Activated naive CD8-positive, alpha-beta T cell treated with anti-CD3 and anti-CD28 coated beads, Interleukin-2, amount 50 U/mL, for 24 hours (primary cell): ENCODE data around the gene SLC25A31.

Experiments used
- ATAC-seq: fragments of 150-1000 bp; cut with Tn5 transposase; one replicate; pipeline ENCODE4 v1.10.0; 2021
- DNase-seq: peaks from one replicate; pipeline ENCODE4 v3.0.0; 2021
- H3K27ac Mint-ChIP-seq: one replicate; pipeline ENCODE4 v1.8.0; 2021; ENCODE audit warnings: mild to moderate bottlenecking, mixed read lengths
- H3K27me3 Mint-ChIP-seq: one replicate; pipeline ENCODE4 v1.8.0; 2021; ENCODE audit warnings: mixed read lengths
- H3K36me3 Mint-ChIP-seq: one replicate; pipeline ENCODE4 v1.8.0; 2021; ENCODE audit warnings: low read depth, mixed read lengths
- H3K4me1 Mint-ChIP-seq: one replicate; pipeline ENCODE4 v1.8.0; 2021; ENCODE audit warnings: mixed read lengths
- H3K4me3 Mint-ChIP-seq: one replicate; pipeline ENCODE4 v1.8.0; 2021; ENCODE audit warnings: mild to moderate bottlenecking, moderate library complexity, mixed read lengths
- H3K9me3 Mint-ChIP-seq: one replicate; pipeline ENCODE4 v1.8.0; 2021; ENCODE audit warnings: mixed read lengths

Gene SLC25A31

DNA sequence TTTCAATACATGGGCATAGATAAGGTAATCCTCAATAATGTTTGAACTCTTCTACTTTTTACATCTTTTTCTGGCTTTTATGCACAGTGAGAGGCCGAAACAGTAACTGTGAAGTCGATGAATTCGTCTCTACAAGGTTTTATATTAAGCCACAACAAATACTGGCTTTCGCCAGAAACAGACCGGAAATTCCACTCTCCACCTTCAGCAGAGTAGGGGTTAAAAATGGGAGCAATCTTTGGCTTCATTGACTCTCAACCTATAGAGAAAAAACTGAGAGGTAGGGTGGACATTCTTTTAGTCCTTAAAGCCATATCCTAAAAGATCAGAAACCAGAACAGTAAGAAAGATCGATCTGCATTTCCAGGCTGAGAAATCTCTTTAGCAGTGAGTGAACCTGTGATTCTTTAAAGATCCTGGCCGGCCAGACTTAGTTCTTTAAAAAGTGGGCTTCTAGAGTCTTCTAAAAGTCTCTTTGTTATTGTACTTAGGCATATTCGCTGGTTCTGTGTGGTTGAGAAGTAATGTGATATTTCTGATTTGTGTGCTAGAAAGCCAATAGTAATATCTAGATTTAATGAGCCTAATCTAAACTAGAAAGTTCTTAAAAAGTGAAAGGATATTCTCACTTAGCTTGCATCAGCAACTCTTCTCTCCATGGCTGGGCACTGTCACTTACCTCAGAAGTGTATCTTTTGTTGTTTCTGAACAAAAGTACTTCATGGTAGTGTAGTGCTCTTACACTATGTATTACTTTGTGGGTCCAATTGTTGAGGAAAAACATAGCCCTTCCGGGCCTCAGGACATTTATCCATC is 54.0 kb downstream of the SLC25A31 start:
- H3K36me3 Mint-ChIP-seq: peaks cover 5% of the 10 kb centered on the region
- peaks cover 20% of the 10 kb centered on the region for H3K4me1 Mint-ChIP-seq
- no peak overlapping the region for H3K4me3 Mint-ChIP-seq
- H3K9me3 Mint-ChIP-seq: peaks cover 15% of the 10 kb centered on the region
- no peak overlapping the region for H3K27ac Mint-ChIP-seq
- DNase-seq (no peak), ATAC-seq (no peak)
- H3K27me3 Mint-ChIP-seq: peaks cover 64% of the 10 kb centered on the region

DNA sequence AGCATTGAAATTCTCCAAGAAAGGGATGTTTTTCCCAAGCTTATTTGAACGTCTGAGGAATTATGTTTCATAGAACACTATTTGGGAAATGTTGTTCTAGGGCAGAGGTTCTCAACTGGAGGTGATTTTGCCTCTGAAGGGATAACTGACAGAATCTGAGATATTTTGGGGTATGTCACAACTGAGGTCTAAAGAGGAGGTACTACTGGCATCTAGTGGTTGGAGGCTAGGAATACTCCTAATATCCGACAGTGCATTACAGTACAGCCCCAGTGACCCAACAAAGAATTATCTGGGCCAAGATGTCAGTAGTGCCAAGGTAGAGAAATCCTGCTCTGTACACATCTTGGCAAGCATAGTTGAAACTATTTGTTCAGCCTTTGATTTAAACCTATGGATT is 58.3 kb downstream of the SLC25A31 start:
- Mint-ChIP-seq H3K27ac (no peak overlapping the region), H3K9me3 (peaks cover 4% of the 10 kb centered on the region), H3K4me3 (no peak overlapping the region), H3K27me3 (peaks cover 44% of the 10 kb centered on the region), H3K4me1 (peaks cover under 1% of the 10 kb centered on the region), H3K36me3 (no peaks in the 10 kb centered on the region)
- ATAC-seq: peak; percentile 68
- no peak for DNase-seq

DNA sequence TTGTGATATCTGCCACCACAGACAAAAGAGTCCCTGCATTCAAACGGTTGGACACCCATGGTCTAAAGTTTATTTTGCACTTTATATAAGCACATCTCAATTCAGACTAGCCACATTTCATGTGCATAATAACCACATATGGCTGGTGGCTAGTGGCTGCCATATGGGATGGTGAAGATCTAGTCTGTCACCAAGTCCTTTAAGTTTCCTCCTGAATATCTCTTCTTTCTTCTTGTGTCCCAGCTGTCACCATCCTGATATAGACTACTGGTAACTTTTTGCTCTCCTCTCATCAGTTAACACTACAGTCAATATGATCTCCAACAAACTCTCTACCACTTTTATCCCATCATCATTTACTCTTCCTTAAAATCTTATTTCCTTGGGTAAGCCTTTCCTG is 61.2 kb downstream of the SLC25A31 start:
- Mint-ChIP-seq H3K9me3 (no peaks in the 10 kb centered on the region), H3K4me1 (no peaks in the 10 kb centered on the region), H3K27me3 (peaks cover 41% of the 10 kb centered on the region), H3K36me3 (no peaks in the 10 kb centered on the region), H3K27ac (no peak overlapping the region), H3K4me3 (no peak overlapping the region)
- DNase-seq: no peak
- ATAC-seq: no peak

DNA sequence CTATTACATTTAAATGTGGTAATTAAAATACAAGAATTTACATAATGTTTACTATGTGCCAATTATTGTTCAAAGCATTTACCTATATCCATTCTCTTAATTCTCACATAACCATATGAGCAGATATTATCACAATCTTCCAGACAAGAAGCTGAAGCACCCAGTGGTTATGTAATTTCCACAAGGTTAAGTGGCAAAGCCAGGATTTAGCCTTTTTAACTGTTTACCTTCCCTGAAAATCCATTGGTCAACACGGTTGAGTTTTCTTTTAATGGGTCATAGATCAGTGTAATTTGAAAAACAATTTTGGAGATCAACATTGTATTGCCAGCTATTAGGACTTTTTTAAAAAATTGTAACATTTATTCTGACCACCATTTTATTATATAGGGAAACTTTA is 63.3 kb downstream of the SLC25A31 start:
- Mint-ChIP-seq H3K27ac (no peak overlapping the region), H3K27me3 (peaks cover 36% of the 10 kb centered on the region), H3K36me3 (no peaks in the 10 kb centered on the region), H3K9me3 (no peaks in the 10 kb centered on the region), H3K4me1 (no peaks in the 10 kb centered on the region), H3K4me3 (no peak overlapping the region)
- no peak for DNase-seq
- ATAC-seq: no peak

DNA sequence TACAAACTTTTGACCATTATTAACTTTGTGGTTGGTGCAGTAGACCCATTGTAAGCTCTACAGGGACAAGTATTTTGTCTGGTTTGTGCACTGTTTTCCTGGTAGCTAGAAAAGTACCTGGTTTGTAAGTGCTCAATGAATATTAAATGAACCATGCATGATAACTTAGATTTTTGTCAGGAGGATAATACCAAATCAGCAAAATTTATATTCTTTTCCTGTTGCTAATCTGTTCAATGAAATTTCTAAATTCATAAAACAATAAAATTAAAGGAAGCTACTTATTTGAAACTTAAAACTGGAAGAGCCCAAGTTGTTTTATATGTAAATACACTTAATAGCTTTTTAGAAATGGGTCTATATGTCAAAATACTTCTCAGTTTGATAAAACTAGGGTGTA is 69.5 kb downstream of the SLC25A31 start:
- H3K4me1 Mint-ChIP-seq: no peaks in the 10 kb centered on the region
- H3K4me3 Mint-ChIP-seq: no peak overlapping the region
- DNase-seq (no peak), ATAC-seq (no peak)
- no peak overlapping the region for H3K27ac Mint-ChIP-seq
- H3K9me3 Mint-ChIP-seq: no peaks in the 10 kb centered on the region
- H3K27me3 Mint-ChIP-seq: peaks cover 19% of the 10 kb centered on the region
- H3K36me3 Mint-ChIP-seq: no peaks in the 10 kb centered on the region

DNA sequence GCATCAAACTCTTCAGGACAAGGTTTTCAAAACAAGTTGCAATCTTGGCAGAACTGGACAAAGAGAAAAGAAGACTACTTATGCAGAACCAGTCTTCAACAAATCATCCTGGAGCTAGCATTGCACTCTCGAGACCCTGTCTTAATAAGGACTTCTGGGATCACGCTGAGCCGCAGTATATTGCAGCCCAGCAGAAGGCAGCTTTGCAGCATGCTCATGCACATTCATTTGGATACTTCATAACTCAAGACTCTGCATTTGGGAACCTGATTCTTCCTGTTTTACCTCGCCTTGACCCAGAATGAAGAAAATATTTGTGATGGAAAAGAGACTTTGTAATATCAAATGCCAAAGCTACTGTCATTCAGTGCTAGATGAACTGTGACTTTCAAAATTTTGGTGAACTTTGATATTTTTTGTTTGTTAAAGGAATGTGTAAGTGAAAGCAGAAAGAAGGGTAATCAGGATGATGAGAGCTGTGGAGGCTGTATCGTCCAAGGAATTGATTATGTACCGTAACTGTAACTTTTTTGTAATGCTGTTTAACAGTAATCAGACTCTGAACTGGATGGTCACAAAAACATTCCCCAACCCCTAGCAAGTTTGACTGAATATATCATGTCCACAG is 79.1 kb downstream of the SLC25A31 start:
- H3K36me3 Mint-ChIP-seq: no peaks in the 10 kb centered on the region
- H3K27me3 Mint-ChIP-seq: peaks cover 3% of the 10 kb centered on the region
- no peak overlapping the region for H3K27ac Mint-ChIP-seq
- H3K4me3 Mint-ChIP-seq: no peak overlapping the region
- H3K9me3 Mint-ChIP-seq: no peaks in the 10 kb centered on the region
- no peak for ATAC-seq
- H3K4me1 Mint-ChIP-seq: no peaks in the 10 kb centered on the region
- DNase-seq: no peak

DNA sequence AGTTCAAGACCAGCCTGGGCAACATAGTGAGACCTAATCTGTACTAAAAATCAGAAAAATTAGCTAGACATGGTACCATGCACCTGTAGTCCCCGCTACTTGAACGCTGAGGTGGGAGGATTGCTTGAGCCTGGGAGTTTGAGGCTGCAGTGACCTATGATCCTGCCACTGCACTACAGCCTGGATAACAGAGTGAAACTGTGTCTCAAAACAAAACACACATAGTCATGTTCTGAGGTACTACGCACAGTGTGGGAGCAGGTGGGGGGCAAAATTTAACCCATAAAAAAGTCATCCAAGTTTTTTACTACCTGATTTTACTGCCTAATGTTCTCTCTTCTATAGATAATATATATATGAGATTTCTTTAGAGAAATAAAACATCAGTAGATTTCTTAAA is 80.4 kb downstream of the SLC25A31 start:
- H3K4me1 Mint-ChIP-seq: no peaks in the 10 kb centered on the region
- H3K4me3 Mint-ChIP-seq: no peak overlapping the region
- H3K9me3 Mint-ChIP-seq: no peaks in the 10 kb centered on the region
- H3K36me3 Mint-ChIP-seq: no peaks in the 10 kb centered on the region
- no peak overlapping the region for H3K27ac Mint-ChIP-seq
- no peak for DNase-seq
- peaks cover 3% of the 10 kb centered on the region for H3K27me3 Mint-ChIP-seq
- ATAC-seq: no peak

DNA sequence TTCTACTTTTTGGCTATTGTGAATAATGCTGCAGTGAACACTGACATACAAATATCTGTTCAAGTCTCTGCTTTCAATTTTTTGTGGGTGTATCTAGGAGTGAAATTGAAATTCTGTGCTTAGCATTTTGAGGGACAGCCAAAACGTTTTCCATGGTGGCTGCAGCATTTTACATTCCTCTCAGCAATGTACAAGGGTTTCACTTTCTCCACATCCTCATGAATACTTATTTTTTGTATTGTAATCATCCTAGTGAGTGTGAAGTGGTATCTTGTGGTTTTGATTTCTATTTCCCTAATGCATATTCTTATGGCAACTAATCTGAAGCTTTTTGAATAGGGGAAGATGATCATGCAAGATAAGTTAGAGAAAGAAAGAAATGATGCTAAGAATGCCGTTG is 92.2 kb downstream of the SLC25A31 start:
- DNase-seq: no peak
- no peaks in the 10 kb centered on the region for H3K9me3 Mint-ChIP-seq
- no peaks in the 10 kb centered on the region for H3K36me3 Mint-ChIP-seq
- H3K27me3 Mint-ChIP-seq: peaks cover 15% of the 10 kb centered on the region
- H3K27ac Mint-ChIP-seq: no peak overlapping the region
- no peak for ATAC-seq
- H3K4me3 Mint-ChIP-seq: no peak overlapping the region
- H3K4me1 Mint-ChIP-seq: no peaks in the 10 kb centered on the region
